Fibroblast of mammary gland (primary cell): Measurements from ENCODE around the gene CDYL.

Experiments
- DNase-seq: peaks from one replicate; pipeline ENCODE4 v3.0.0-alpha.2; 2010; ENCODE audit warnings: low read depth
- H3K4me3 ChIP-seq: 2 replicates; pipeline ENCODE4 v1.5.1; 2011; ENCODE audit warnings: low read depth, mild to moderate bottlenecking, low read length, moderate library complexity; ENCODE audit not compliant: control insufficient read depth
- TF ChIP-seq, protein P1 (sequence below): conservative IDR thresholded peaks from 2 replicates; pipeline ENCODE4 v1.5.1; 2011; ENCODE audit warnings: low read depth, low read length, inconsistent platforms; ENCODE audit not compliant: control insufficient read depth, insufficient read depth

CDYL gene

GRCh38 chr6:4906293-4907276 lies 130.4 kb downstream of the CDYL start:
- H3K4me3 ChIP-seq: no peak overlapping the region
- no peak for DNase-seq
- TF ChIP-seq, protein P1, sequence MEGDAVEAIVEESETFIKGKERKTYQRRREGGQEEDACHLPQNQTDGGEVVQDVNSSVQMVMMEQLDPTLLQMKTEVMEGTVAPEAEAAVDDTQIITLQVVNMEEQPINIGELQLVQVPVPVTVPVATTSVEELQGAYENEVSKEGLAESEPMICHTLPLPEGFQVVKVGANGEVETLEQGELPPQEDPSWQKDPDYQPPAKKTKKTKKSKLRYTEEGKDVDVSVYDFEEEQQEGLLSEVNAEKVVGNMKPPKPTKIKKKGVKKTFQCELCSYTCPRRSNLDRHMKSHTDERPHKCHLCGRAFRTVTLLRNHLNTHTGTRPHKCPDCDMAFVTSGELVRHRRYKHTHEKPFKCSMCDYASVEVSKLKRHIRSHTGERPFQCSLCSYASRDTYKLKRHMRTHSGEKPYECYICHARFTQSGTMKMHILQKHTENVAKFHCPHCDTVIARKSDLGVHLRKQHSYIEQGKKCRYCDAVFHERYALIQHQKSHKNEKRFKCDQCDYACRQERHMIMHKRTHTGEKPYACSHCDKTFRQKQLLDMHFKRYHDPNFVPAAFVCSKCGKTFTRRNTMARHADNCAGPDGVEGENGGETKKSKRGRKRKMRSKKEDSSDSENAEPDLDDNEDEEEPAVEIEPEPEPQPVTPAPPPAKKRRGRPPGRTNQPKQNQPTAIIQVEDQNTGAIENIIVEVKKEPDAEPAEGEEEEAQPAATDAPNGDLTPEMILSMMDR: no peak

GRCh38 chr6:4907602-4908001 lies 131.4 kb downstream of the CDYL start:
- TF ChIP-seq, protein P1: no peak
- DNase-seq: no peak
- no peak overlapping the region for H3K4me3 ChIP-seq

DNA sequence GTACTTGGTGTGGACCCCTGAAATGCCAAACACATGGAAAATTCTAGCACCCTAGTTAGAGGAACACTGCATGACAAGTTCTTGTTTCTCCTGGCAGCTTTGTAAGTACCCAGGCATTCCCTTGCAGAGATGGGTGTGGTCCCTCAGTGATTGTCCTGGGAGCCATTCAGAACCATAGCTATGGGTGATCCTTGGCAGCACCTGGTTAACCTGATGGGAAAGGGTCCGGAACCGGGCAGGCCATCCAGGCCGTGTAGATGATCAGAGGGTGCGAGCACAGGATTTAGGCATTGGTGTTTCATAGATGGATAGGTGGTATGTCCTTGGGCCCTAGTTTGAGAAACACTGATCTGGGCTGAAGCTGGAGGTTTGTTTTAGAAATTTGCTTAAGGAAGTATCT lies 131.9 kb downstream of the CDYL start:
- H3K4me3 ChIP-seq: no peak overlapping the region
- no peak for DNase-seq
- TF ChIP-seq, protein P1: no peak

GRCh38 chr6:4909063-4909706 lies 133.0 kb downstream of the CDYL start:
- TF ChIP-seq, protein P1: no peak
- H3K4me3 ChIP-seq: no peak overlapping the region
- no peak for DNase-seq

- DNase-seq: no peak
- TF ChIP-seq, protein P1: no peak
- H3K4me3 ChIP-seq: no peak overlapping the region
Measured at GRCh38 chr6:4910037-4910760, 134.0 kb downstream of the CDYL start.

GRCh38 chr6:4912559-4912958 lies 136.4 kb downstream of the CDYL start:
- no peak for DNase-seq
- TF ChIP-seq, protein P1: no peak
- H3K4me3 ChIP-seq: no peak overlapping the region
